GM12891 (cell line): Measurements from ENCODE around the gene HS2ST1.

Experiments used
- DNase-seq: peaks from one replicate; pipeline ENCODE4 v3.0.0; 2011; ENCODE audit warnings: low spot score; ENCODE audit not compliant: insufficient read length
- FAIRE-seq: peaks from 2 replicates; lab custom pipeline; 2011; peaks lifted over from hg19 to GRCh38; lab: Jason Lieb, UNC
- PAX5 ChIP-seq: IDR thresholded peaks from 2 replicates; pipeline ENCODE4 v1.6.1; 2011; ENCODE audit warnings: low read length, moderate library complexity, mild to moderate bottlenecking; ENCODE audit not compliant: insufficient read depth, severe bottlenecking
- POLR2A ChIP-seq: IDR thresholded peaks from 2 replicates; pipeline ENCODE4 v1.6.1; 2011; ENCODE audit warnings: low read depth, low read length, control low read depth
- POLR2AphosphoS5 ChIP-seq: IDR thresholded peaks from 2 replicates; pipeline ENCODE4 v1.6.1; 2011; ENCODE audit warnings: low read depth, low read length, control low read depth
- POU2F2 ChIP-seq: IDR thresholded peaks from 2 replicates; pipeline ENCODE4 v1.6.1; 2011; ENCODE audit warnings: low read depth, mild to moderate bottlenecking, control low read depth, low read length, moderate library complexity
- SPI1 ChIP-seq: IDR thresholded peaks from 2 replicates; pipeline ENCODE4 v1.6.1; 2011; ENCODE audit warnings: low read depth, low read length, control low read depth
- TAF1 ChIP-seq: IDR thresholded peaks from 2 replicates; pipeline ENCODE4 v1.6.1; 2011; ENCODE audit warnings: low read depth, low read length, control low read depth

HS2ST1 gene

GRCh38 chr1:86990826-86991225, 76.4 kb downstream of the HS2ST1 start:
- DNase-seq (no peak), FAIRE-seq (no peak)
- no peak for TF ChIP-seq TAF1
- TF ChIP-seq POLR2A, result no peak
- TF ChIP-seq POLR2AphosphoS5, result no peak
- TF ChIP-seq SPI1, result no peak
- no peak for TF ChIP-seq PAX5
- no peak for TF ChIP-seq POU2F2

- TF ChIP-seq SPI1, result no peak
- TF ChIP-seq PAX5, result no peak
- no peak for TF ChIP-seq POLR2A
- TF ChIP-seq TAF1, result no peak
- no peak for TF ChIP-seq POU2F2
- no peak for TF ChIP-seq POLR2AphosphoS5
- DNase-seq (no peak), FAIRE-seq (no peak)
Measured at GRCh38 chr1:86991549-86992186, 77.2 kb downstream of the HS2ST1 start.

GRCh38 chr1:86992861-86993260, 78.4 kb downstream of the HS2ST1 start:
- no peak for TF ChIP-seq SPI1
- no peak for TF ChIP-seq POU2F2
- no peak for TF ChIP-seq TAF1
- TF ChIP-seq PAX5, result no peak
- no peak for TF ChIP-seq POLR2AphosphoS5
- TF ChIP-seq POLR2A, result no peak
- FAIRE-seq (no peak), DNase-seq (no peak)

GRCh38 chr1:86993269-86993985, 79.0 kb downstream of the HS2ST1 start:
- TF ChIP-seq PAX5, result no peak
- no peak for TF ChIP-seq POU2F2
- TF ChIP-seq POLR2AphosphoS5, result no peak
- TF ChIP-seq POLR2A, result no peak
- TF ChIP-seq SPI1, result no peak
- no peak for TF ChIP-seq TAF1
- no peak for DNase-seq
- FAIRE-seq, result no peak

GRCh38 chr1:86994061-86994460, 79.6 kb downstream of the HS2ST1 start:
- DNase-seq (no peak), FAIRE-seq (no peak)
- TF ChIP-seq POLR2AphosphoS5 (no peak), PAX5 (no peak), SPI1 (no peak), POLR2A (no peak), POU2F2 (no peak), TAF1 (no peak)

- FAIRE-seq, result no peak
- DNase-seq, result no peak
- no peak for TF ChIP-seq POLR2AphosphoS5
- TF ChIP-seq TAF1, result no peak
- no peak for TF ChIP-seq POLR2A
Measured at GRCh38 chr1:86997538-86997937, 83.1 kb downstream of the HS2ST1 start.

- TF ChIP-seq POU2F2, result no peak
- TF ChIP-seq POLR2AphosphoS5, result no peak
- TF ChIP-seq SPI1, result no peak
- no peak for TF ChIP-seq POLR2A
- TF ChIP-seq TAF1, result no peak
- no peak for TF ChIP-seq PAX5
- no peak for FAIRE-seq
- no peak for DNase-seq
Measured at GRCh38 chr1:86998280-86998679, 83.8 kb downstream of the HS2ST1 start.

- DNase-seq (no peak), FAIRE-seq (no peak)
- TF ChIP-seq POU2F2, result no peak
- no peak for TF ChIP-seq PAX5
- no peak for TF ChIP-seq POLR2AphosphoS5
- no peak for TF ChIP-seq SPI1
- no peak for TF ChIP-seq POLR2A
- TF ChIP-seq TAF1, result no peak
Measured at GRCh38 chr1:86998727-86999126, 84.3 kb downstream of the HS2ST1 start.

GRCh38 chr1:87000460-87000859, 86.0 kb downstream of the HS2ST1 start:
- TF ChIP-seq POLR2A (no peak), PAX5 (no peak), POU2F2 (no peak), POLR2AphosphoS5 (no peak), TAF1 (no peak), SPI1 (no peak)
- FAIRE-seq (no peak), DNase-seq (no peak)

- FAIRE-seq (no peak), DNase-seq (no peak)
- TF ChIP-seq SPI1 (no peak), POU2F2 (no peak), TAF1 (no peak), POLR2AphosphoS5 (no peak), POLR2A (no peak), PAX5 (no peak)
Measured at GRCh38 chr1:87004857-87005256, 90.4 kb downstream of the HS2ST1 start.
